GM18498 (cell line): Measurements from ENCODE around the gene C1orf210.

ENCODE experiments used
- ATAC-seq: cut with Tn5 transposase; IDR thresholded peaks from one replicate; pipeline ENCODE4 v1.9.1; 2021; ENCODE audit warnings: mild to moderate bottlenecking, moderate library complexity; ENCODE audit not compliant: unreplicated experiment

Gene C1orf210

DNA sequence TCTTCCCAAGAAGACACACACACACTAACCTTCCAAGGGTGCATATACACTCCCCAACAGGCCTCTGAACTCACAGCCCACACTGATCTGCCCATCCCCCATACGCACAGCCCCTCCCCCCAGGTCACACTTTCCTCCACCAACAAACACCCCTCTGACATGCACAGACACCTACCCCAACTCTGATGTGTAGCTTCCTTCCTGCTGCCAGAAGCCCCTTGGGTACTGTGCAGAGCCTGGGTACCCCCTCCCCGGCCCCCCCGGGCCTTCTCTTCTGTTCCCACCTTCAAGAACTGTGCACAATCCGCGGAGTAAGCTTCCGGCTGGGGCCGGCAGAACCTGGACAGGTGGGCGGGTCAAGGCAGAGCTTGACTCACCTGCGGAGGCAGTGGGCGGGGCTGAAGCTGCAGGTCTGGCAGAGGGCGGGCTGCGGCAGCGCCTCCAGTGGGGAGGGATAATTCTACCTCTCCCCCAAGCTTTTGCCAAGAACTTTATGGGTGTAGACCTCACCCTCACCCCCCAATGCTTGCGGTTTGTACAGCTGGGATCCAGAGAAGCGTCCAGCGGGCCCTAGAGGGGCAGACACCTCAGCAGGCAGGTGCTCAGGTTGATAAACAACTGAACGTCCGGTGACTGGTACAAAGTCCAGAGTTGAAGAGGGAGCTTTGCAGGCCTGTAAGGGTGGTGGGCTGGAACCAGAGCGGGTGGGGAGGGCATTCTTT, at the start of gene C1orf210:
C1orf210 (minus strand) TSS at position 313 of the 722 bp plus-strand sequence. CDS start 2,311 bp downstream, outside the sequence.
- ATAC-seq, result no peak

DNA sequence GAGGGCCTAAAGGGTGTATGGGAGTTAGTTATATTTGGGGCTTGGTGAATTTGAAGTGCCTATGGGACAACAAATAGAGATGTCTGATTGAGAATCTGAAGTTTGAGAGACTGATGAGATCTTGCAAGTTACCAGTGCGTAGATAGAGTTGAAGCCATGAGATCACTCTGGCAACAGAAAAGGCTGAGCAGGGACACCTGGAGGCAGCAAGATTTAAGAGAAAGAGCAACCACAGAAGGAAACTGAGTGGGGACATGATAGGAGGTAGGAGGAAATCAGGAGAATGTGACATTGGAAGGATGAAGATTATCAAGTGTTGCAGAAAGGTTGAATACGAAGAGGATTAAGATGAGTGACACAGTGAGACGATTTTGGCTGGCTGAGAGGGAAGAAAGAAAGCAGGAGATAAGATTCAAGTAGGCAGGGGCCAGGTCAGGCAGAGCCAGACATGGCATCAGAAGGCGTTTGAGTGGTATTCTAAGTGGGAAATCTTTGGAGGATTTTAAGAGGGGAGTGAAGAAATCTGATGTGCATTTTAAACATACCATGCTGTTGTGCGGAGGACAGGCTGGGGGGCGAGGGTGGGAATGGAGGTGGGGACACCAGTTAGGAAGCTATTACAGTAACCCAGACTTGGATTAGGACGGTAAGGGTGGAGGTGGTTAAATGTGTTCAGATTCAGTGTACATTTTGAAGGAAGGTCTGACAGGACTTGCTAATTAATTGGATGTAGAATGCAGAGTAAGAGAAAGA, 49.2 kb upstream of the C1orf210 start:
- no peak for ATAC-seq

DNA sequence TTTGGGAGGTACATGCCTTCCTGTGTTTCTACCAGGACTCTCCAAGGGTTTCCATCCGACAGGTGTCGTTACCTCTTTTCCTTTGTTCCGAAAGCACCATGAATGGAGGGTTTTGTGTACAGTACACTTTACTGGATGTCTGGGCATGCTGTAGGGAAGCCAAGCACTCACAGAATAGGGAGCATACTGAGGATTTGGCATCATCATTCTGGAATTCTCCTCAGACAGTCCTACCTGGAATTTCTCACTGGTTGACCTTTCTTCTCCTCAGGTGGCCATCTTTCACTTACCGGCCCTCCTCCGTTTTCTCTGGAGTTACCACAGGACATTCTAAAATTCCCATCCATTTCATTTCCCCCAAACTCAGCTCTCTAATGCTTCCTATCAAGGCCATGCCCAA, 46.3 kb upstream of the C1orf210 start:
- no peak for ATAC-seq

DNA sequence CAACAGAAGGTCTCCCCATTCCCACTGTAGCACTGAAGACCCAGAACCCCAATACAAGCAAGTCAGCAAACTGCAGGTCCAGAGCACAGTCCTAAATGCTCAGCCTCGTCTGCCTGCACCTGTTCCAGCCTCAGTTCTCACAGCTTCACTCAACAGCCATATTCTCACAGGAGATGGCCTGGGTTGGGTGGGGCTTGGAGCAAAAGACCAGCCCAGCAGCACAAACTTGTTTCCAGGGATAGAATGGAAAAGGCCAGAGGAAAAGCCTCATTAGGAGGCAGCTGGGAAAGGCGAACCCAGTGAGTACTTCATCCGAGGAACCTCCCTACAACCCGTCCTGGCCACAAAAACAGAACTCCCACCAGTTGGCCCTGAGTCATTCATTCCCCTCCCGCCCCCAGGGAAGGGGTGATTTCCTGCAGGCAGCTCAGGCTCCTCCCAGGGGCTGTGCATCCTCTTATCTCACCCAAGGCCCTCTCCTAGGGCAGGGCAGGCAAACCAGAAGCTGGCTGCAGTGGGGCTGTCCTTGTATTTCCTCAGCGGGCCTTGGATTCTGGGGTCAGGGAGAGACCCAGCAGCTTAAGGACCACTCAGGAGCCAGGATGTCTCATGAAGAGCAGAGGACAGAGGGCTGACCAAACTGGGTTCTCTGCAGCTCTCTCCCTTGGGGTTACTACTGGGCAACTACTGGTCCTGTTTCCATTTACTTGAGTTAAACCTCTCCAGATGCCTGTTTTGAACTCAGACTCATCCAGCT, 44.8 kb upstream of the C1orf210 start:
- ATAC-seq, result no peak

- no peak for ATAC-seq
These were observed 42.3 kb upstream of the C1orf210 start for GRCh38 chr1:43327549-43328292.

GRCh38 chr1:43325381-43325780, 40.0 kb upstream of the C1orf210 start:
- no peak for ATAC-seq

- ATAC-seq, result no peak
These were observed 39.4 kb upstream of the C1orf210 start for GRCh38 chr1:43324810-43325209.

- no peak for ATAC-seq
These were observed 37.1 kb upstream of the C1orf210 start for GRCh38 chr1:43322506-43322905.

- no peak for ATAC-seq
These were observed 36.0 kb upstream of the C1orf210 start for GRCh38 chr1:43321331-43321891.

DNA sequence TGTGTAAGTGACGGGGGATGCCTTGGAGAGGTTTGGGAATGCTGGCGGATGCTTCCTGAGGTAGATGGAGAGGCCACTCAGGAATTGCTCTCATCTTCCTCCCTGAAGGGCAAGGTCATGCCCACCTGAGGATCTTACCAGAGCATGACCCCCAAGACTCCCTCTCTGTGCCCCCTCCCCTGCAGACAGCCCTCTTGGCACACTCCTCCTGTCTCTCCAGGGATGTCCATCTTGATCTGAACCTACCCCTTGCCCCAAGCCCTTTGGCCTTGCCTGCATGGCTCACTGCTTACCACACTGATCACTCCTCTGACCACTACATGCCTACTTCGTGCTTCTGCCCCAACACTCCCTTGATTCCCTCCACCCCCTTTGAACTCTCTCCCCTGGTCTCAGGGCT, 34.4 kb upstream of the C1orf210 start:
- no peak for ATAC-seq

- ATAC-seq, result no peak
These were observed 33.9 kb upstream of the C1orf210 start for GRCh38 chr1:43319288-43319687.

DNA sequence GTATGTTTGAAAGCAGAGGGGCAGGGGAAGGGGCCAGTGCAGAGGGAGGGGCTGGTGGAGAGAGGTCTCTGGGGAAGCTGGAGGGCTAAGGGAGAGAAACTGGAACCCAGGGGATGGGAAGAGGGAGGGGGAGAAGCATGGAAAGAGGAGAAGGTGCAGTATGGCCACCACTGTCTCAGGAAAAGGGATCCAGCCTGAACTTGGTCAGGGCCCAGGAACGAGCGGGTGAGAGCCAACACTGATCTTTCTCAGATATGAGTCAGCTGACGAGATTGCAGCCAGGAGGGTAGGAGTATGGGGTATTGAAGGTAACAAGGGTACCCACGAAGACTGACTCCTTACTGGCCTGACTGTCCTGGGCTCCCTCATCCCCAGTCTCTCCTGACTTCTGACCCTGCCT, 33.5 kb upstream of the C1orf210 start:
- ATAC-seq, result no peak

GRCh38 chr1:43317817-43318471, 32.6 kb upstream of the C1orf210 start:
- no peak for ATAC-seq

DNA sequence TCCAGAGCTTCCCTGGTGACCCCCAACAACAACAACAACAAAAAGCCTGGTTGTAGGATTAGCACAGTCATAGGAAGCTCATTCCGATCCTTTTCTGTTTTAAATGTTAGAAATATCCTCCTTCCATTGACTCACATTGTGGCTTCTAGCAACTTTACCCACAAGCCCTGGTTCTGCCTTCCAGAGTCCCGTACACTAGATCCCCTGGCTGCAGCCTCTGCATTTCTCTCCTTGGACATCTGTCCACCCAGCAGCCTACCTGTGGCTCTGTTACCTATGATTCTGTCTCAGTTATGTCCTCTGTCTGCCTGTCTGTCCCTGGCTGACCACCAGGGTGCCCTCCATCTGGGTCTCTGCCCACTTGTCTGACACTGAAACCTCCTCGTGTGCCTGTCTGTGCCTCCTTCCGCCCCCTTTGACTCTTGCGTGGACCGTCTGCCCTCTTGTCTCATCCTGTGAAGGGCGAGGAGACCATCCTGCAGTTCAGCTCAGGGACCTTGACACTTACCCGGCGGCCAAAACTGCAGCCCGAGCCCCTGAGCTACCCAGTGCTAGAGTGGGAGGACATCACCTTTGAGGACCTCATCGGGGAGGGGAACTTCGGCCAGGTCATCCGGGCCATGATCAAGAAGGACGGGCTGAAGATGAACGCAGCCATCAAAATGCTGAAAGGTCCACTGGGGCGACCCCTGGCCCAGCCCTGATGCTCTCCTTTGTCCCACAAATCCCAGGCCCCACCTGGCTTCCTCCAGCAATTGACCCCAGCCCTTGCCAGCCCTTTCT, 31.5 kb upstream of the C1orf210 start:
- ATAC-seq, result no peak

GRCh38 chr1:43315963-43316737, 30.8 kb upstream of the C1orf210 start:
- no peak for ATAC-seq

- ATAC-seq, result no peak
These were observed 30.1 kb upstream of the C1orf210 start for GRCh38 chr1:43315481-43315880.

DNA sequence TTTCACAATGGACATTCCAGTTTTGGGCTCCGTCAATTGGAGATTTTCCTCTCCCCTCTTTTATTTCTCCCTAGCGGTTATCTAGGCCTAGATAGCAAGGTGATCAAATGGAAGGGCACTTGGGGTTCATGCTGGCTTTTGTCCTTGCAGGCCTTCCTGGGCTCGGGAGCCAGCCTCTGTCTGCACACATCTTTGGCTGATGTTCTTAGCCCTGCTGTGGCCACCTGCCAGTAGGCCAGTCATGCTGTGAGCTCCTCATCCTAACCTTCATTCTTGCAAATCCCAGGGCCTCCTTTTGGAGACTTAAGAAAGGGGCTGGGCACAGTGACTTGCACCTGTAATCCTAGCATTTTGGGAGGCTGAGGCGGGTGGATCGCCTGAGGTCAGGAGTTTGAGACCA, 28.9 kb upstream of the C1orf210 start:
- ATAC-seq, result no peak

DNA sequence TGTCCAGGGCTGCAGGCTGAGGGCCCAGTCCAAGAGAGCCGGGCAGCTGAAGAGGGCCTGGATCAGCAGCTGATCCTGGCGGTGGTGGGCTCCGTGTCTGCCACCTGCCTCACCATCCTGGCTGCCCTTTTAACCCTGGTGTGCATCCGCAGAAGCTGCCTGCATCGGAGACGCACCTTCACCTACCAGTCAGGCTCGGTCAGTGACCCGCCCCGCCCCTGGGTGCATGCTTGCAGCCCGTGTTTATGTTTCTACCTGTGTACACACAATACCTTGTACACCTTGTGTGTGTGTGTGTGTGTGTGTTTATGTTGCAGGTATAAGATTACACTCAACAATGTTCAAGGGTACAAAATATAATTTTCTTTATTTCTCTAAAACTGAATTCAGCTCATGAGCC, 28.4 kb upstream of the C1orf210 start:
- no peak for ATAC-seq
